HepG2 (cell line): Measurements from ENCODE around the gene SYP. TPM values are rescaled to one million over a fixed set of nuclear protein-coding genes. Genes with fewer than 3 reads are reported as not detected.

Experiments used
- BCL6 ChIP-seq: IDR thresholded peaks from 2 replicates; pipeline ENCODE4 v1.6.1; 2016; ENCODE audit warnings: missing genetic modification reagents, missing compliant biosample characterization
- CEBPB ChIP-seq: IDR thresholded peaks from 2 replicates; pipeline ENCODE4 v1.6.1; 2011; ENCODE audit warnings: low read depth, low read length, improper control_type of control experiment, borderline replicate concordance
- EEA1 ChIP-seq: sonication (generic); formaldehyde crosslinking; IDR thresholded peaks from 2 replicates; pipeline ENCODE4 v1.5.1; 2020; ENCODE audit warnings: mild to moderate bottlenecking, missing genetic modification reagents, borderline replicate concordance
- FOXP1 ChIP-seq, 2 experiments: fragments of 450-650 bp in 1 of 2; IDR thresholded peaks; 2 replicates each; pipeline ENCODE4 v1.6.1; 2017 to 2018; ENCODE audit warnings: antibody characterized with exemption in 1 of 2
- HES4 ChIP-seq: sonication (generic); formaldehyde crosslinking; IDR thresholded peaks from 2 replicates; pipeline ENCODE4 v1.9.0; 2021; ENCODE audit warnings: mild to moderate bottlenecking, missing genetic modification reagents, borderline replicate concordance
- HINFP ChIP-seq: sonication (generic); formaldehyde crosslinking; IDR thresholded peaks from 2 replicates; pipeline ENCODE4 v1.4.0; 2020; ENCODE audit warnings: low read depth, mild to moderate bottlenecking, missing genetic modification reagents
- HIVEP1 ChIP-seq: sonication (generic); formaldehyde crosslinking; IDR thresholded peaks from 2 replicates; pipeline ENCODE4 v1.4.0; 2020; ENCODE audit warnings: mild to moderate bottlenecking, missing genetic modification reagents
- HNF4A ChIP-seq: sonication (generic); formaldehyde crosslinking; IDR thresholded peaks from 2 replicates; pipeline ENCODE4 v1.4.0; 2020; ENCODE audit warnings: missing genetic modification reagents
- HOXD1 ChIP-seq: sonication (generic); formaldehyde crosslinking; IDR thresholded peaks from 2 replicates; pipeline ENCODE4 v1.5.0; 2020; ENCODE audit warnings: missing genetic modification reagents
- IKZF1 ChIP-seq: fragments of 450-650 bp; IDR thresholded peaks from 2 replicates; pipeline ENCODE4 v1.7.1; 2016
- JARID2 ChIP-seq: sonication (generic); formaldehyde crosslinking; IDR thresholded peaks from 2 replicates; pipeline ENCODE4 v1.8.1; 2023; ENCODE audit warnings: missing genetic modification reagents, inconsistent platforms; ENCODE audit not compliant: insufficient replicate concordance
- NCOA5 ChIP-seq: sonication (generic); formaldehyde crosslinking; IDR thresholded peaks from 2 replicates; pipeline ENCODE4 v1.4.0; 2020; ENCODE audit warnings: missing genetic modification reagents
- RARG ChIP-seq: sonication (generic); formaldehyde crosslinking; IDR thresholded peaks from 2 replicates; pipeline ENCODE4 v1.4.0; 2020; ENCODE audit warnings: low read depth, mild to moderate bottlenecking, missing genetic modification reagents
- SATB2 ChIP-seq: sonication (generic); formaldehyde crosslinking; IDR thresholded peaks from 2 replicates; pipeline ENCODE4 v1.5.0; 2020; ENCODE audit warnings: missing genetic modification reagents
- TEAD2 ChIP-seq: sonication (generic); formaldehyde crosslinking; IDR thresholded peaks from 2 replicates; pipeline ENCODE4 v1.9.0; 2021; ENCODE audit warnings: missing genetic modification reagents
- ZBTB33 ChIP-seq: sonication (generic); formaldehyde crosslinking; IDR thresholded peaks from 2 replicates; pipeline ENCODE4 v1.4.0; 2020; ENCODE audit warnings: missing genetic modification reagents
- ZNF260 ChIP-seq: sonication (generic); formaldehyde crosslinking; IDR thresholded peaks from 2 replicates; pipeline ENCODE4 v1.4.0; 2020; ENCODE audit warnings: missing genetic modification reagents, low read depth, mild to moderate bottlenecking, borderline replicate concordance
- ZNF383 ChIP-seq: sonication (generic); formaldehyde crosslinking; IDR thresholded peaks from 2 replicates; pipeline ENCODE4 v1.4.0; 2020; ENCODE audit warnings: missing genetic modification reagents, mild to moderate bottlenecking, borderline replicate concordance
- ZNF446 ChIP-seq: sonication (generic); formaldehyde crosslinking; IDR thresholded peaks from 2 replicates; pipeline ENCODE4 v1.5.0; 2020; ENCODE audit warnings: mild to moderate bottlenecking, missing genetic modification reagents
- ZNF552 ChIP-seq: sonication (generic); formaldehyde crosslinking; IDR thresholded peaks from 2 replicates; pipeline ENCODE4 v1.9.0; 2022; ENCODE audit warnings: missing genetic modification reagents, mild to moderate bottlenecking, borderline replicate concordance
- ZNF839 ChIP-seq: sonication (generic); formaldehyde crosslinking; IDR thresholded peaks from 2 replicates; pipeline ENCODE4 v1.4.0; 2020; ENCODE audit warnings: missing genetic modification reagents, mild to moderate bottlenecking, borderline replicate concordance
- polyA plus RNA-seq, 8 experiments: library from polyadenylated mRNA; depleted of rRNA in 3 of 8; stranded (reverse) in 7 of 8; unstranded in 1 of 8; fragments of >200 nt; fragmentation: Illumina TruSeq in 4 of 8; extraction: Trizol in 4 of 8; gene quantifications; 2 replicates each; pipeline versions ENCODE4 v1.2.1 to v1.2.3, GENCODE V29; 2011 to 2016; ENCODE audit warnings: low read depth in 4 of 8, missing spikeins in 1 of 8, mixed read lengths in 1 of 8; ENCODE audit not compliant: insufficient read depth in 1 of 8
- total RNA-seq, 5 experiments: library from RNA; depleted of rRNA; stranded (reverse); fragments of >200 nt; fragmentation: Illumina TruSeq; extraction: Trizol; gene quantifications; 2 replicates each; pipeline ENCODE4 v1.2.3, GENCODE V29; 2016; ENCODE audit warnings: low read depth in 1 of 5
- TF ChIP-seq, protein P1 (sequence below): sonication (generic); formaldehyde crosslinking; IDR thresholded peaks from 2 replicates; pipeline ENCODE4 v1.8.1; 2023; ENCODE audit warnings: mild to moderate bottlenecking, missing genetic modification reagents, borderline replicate concordance
- TF ChIP-seq, protein P2 (sequence below): sonication (generic); formaldehyde crosslinking; IDR thresholded peaks from 2 replicates; pipeline ENCODE4 v1.5.1; 2020; ENCODE audit warnings: mild to moderate bottlenecking, moderate library complexity, missing genetic modification reagents
- TF ChIP-seq, protein P3 (sequence below): sonication (generic); formaldehyde crosslinking; IDR thresholded peaks from 2 replicates; pipeline ENCODE4 v1.5.0; 2020; ENCODE audit warnings: mild to moderate bottlenecking, missing genetic modification reagents

SYP gene
- total and polyA plus RNA-seq, 2 of the 13 experiments (the other 11 are each of a cell fraction or from before 2014, with no cell fraction given) = 2.0 to 2.5 TPM

DNA sequence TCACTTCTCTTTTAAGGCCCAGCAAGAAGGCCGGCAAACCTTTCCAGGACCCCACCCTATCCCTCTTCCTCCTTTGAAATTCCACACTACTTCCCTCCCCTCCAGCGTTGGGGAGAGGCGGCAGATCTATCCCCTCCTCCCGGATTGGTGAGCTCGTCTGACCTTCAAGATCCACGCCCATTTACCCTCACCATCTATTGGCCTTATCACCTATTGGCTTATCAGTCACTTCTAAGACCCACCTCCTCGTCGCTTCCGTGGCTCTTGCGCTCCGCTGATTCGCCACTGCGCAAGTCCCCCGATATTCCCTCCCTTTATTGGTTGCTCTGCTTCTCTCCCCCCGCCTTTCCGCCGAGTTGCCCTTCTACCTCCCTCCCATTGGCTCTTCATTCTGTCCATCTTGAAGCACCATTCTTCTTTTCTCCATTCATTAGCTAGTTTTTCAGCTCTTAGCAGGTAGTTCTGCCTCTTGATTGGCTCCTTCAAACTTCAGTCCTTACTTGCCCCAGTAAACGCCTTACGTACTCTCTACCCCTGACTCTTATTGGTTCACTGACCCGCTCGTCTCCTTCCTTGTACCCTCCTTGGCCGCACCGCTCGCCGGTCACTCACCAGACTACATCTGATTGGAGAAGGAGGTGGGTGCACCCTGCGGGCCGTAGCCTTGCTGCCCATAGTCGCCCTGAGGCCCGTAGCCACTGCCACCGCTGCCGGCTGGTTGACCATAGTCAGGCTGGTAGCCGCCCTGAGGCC, 9.0 kb downstream of the SYP start (continued):
- TF ChIP-seq HIVEP1 (no peak), ZNF260 (CRISPR knock-in tag) (no peak), ZNF383 (no peak), EEA1 (CRISPR knock-in tag) (no peak), ZBTB33 (CRISPR knock-in tag) (no peak), HOXD1 (CRISPR knock-in tag) (no peak), ZNF446 (no peak), HINFP (CRISPR knock-in tag) (no peak), RARG (CRISPR knock-in tag) (no peak), IKZF1 (no peak), CEBPB (no peak), FOXP1 (IDR thresholded peaks at IDR 0.05) (no peak), FOXP1 (CRISPR knock-in tag; IDR thresholded peaks at IDR 0.05) (no peak), TEAD2 (CRISPR knock-in tag) (no peak), SATB2 (CRISPR knock-in tag) (no peak), BCL6 (CRISPR knock-in tag) (no peak), JARID2 (CRISPR knock-in tag) (no peak), NCOA5 (no peak), ZNF839 (CRISPR knock-in tag) (no peak), ZNF552 (CRISPR knock-in tag) (no peak), HES4 (CRISPR knock-in tag) (no peak), HNF4A (no peak)
- TF ChIP-seq, protein P1, sequence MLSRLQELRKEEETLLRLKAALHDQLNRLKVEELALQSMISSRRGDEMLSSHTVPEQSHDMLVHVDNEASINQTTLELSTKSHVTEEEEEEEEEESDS (CRISPR knock-in tag) = no peak
- TF ChIP-seq, protein P2, sequence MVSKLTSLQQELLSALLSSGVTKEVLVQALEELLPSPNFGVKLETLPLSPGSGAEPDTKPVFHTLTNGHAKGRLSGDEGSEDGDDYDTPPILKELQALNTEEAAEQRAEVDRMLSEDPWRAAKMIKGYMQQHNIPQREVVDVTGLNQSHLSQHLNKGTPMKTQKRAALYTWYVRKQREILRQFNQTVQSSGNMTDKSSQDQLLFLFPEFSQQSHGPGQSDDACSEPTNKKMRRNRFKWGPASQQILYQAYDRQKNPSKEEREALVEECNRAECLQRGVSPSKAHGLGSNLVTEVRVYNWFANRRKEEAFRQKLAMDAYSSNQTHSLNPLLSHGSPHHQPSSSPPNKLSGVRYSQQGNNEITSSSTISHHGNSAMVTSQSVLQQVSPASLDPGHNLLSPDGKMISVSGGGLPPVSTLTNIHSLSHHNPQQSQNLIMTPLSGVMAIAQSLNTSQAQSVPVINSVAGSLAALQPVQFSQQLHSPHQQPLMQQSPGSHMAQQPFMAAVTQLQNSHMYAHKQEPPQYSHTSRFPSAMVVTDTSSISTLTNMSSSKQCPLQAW = no peak
- TF ChIP-seq, protein P3, sequence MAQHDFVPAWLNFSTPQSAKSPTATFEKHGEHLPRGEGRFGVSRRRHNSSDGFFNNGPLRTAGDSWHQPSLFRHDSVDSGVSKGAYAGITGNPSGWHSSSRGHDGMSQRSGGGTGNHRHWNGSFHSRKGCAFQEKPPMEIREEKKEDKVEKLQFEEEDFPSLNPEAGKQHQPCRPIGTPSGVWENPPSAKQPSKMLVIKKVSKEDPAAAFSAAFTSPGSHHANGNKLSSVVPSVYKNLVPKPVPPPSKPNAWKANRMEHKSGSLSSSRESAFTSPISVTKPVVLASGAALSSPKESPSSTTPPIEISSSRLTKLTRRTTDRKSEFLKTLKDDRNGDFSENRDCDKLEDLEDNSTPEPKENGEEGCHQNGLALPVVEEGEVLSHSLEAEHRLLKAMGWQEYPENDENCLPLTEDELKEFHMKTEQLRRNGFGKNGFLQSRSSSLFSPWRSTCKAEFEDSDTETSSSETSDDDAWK (CRISPR knock-in tag) = no peak
